ENCODE results near the gene ARNT2.
"Not testable (repeated sequence)": the region's sequence is repeated elsewhere in the genome, so short reads cannot be mapped to it uniquely, and the experiment has no call there.

The ARNT2 gene

DNA sequence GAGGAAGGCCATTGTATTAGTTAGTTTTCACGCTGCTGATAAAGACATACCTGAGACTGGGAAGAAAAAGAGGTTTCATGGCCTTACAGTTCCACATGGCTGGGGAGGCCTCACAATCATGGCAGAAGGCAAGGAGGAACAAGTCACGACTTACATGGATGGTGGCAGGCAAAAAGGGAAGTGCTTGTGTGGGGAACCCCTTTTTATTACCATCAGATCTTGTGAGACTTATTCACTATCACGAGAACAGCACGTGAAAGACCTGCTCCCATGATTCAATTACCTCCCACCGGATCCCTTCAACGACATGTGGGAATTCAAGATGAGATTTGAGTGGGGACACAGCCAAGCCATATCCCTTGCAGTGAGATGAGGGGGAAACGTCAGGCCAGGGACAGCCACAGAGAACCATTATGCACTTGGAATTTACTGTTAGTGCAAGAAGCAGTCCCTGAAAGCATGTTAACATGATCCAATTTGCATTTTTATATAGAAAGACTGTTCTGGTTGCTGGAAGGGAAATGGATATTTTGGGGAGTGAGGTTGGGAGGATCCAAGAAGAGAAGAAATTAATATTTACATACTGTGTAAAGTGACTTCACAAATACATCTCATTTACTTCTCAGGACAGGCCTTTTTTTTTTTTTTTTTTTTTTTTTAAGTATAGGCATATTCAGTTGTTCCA is 87.1 kb downstream of the ARNT2 start:
- no peak for DNase-seq (ENCODE audit: low read depth)

DNA sequence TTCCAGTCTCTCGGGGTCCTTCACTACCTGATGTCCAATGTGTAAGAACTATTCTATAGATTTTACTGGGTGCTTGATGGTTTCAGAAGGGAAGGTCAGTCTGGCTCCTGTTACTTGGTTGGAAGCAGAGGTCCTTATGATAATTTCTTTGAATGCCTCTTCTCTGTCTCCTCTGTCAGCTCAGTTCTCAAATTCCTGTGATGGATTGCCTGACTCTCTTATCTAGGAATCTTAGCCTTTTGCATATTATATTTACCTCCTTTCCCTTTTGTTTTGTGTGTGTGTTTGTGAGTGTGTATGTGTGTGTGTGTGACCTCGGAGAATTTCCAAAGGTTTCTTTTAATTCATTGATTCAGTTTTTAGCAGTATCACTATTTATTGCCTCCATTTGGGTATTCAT is 88.2 kb downstream of the ARNT2 start:
- DNase-seq (ENCODE audit: low read depth): no peak

DNA sequence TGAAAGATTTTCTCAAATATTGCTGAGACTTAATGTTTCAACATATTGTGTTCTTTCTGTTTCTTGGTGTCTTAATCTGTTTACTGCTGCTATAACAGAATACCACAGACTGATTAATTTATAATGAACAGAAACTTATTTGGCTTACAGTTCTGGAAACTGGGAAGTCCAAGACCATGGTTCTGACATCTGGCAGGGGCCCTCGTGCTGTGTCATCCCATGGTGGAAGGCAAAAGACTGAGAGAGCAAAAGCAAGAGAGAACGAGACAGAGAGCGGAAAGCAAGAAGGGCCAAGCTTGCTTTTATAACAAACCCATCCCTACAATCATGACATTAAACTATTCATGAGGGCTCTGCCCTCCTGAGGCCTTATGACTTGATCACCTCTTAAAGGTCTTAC is 88.7 kb downstream of the ARNT2 start:
- DNase-seq (ENCODE audit: low read depth): no peak

DNA sequence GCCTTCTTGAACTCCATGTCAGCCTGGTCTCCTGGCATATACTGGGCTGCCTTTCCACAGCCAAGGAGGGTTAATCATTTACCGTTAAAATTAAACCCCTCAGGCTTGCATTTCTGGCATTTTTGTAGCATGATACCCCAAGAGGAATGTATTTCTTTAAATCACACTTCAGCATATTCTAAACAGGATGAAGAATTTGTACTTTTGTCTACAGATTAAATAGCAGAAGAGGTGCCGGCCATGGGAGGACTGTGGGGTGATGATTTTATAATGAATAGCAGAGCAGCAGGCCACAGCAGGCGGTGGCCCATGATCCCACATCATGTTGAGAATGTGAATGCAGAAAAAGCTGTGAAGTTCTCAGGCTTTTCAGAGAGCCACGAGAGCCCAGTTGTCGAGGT is 90.2 kb downstream of the ARNT2 start:
- peak; percentile 82 for DNase-seq (ENCODE audit: low read depth)

DNA sequence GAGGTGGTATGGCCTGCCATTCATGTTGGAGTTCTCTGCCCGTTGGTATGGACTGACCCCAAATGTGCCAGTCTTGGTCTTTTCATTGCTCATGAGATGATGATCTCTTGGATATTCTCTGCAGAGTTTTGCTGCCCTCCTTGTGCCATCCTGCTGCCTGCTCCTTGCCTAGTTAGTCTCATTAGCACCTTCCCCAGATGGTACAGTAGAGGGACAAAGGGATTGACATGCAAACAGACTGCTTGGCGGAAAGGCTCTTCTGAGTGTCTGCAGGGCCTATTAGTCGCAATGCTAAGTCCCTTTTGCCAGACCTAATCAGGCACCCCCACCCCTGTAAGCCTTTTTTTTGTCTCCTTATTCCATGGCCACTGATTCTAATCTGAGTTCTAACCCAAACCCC is 90.6 kb downstream of the ARNT2 start:
- DNase-seq (ENCODE audit: low read depth): no peak

DNA sequence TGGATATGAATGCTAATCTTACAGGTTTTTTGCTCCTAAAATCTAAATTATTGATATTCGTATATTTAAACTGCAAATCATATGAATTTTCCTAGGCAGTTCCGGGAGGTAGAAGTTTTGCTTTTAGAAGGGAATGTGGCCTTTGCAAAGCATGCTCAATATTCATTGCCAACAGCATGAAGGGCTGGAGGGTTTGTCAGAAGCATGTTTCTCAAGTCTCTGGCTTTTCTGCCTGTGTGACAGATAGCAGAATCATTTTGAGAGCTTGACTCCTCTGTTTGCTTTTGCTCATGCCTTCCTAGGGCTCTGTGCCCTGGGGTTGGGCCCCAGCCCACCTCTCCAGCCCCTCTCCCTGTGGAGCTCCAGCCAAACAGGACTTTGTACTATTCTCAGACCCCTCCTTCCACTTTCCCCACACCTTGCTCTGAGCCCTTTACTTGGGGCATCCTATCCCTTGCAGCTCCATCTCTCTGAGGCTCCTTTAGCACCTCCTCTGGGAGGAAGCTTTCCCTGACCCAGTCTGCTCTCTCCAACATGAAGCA is 91.3 kb downstream of the ARNT2 start:
- no peak for DNase-seq (ENCODE audit: low read depth)

DNA sequence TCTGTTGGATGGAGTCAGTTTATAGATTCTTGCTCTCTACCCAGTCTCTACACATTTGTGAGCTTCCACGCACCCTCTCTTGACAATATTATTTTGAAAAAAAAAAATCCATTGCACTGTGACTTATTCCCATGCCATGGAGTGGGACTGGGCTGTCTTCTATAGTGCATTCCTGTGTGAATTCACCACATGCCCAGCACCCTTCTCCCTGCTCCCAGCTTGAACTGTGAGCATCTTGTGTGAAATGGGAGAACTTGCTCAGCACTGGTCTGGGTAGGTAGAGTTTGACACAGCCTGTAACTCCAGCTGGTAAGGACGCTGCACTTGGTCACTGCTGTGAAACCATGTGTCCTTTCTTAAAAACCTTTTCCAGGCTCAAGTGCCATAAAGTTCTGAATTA is 91.9 kb downstream of the ARNT2 start:
- DNase-seq (ENCODE audit: low read depth): no peak

DNA sequence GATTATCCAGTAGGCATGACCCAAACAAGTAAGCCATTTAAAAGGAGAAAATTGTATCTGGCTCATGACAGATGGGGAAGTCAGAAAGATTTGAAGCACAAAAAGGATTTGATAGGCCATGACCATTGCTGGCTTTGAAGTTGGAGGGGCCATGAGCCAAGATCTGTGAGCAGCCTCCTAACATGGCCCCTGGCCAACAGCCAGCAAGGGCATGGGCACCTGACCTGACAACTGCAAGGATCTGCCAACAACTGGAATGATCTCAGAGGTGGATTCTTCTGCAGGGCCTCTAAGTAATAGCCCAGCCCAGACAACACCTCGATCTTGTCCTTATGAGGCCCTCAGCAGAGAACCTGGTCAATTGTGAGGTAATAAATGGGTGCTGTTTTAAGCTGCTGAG is 93.0 kb downstream of the ARNT2 start:
- DNase-seq (ENCODE audit: low read depth): no peak

DNA sequence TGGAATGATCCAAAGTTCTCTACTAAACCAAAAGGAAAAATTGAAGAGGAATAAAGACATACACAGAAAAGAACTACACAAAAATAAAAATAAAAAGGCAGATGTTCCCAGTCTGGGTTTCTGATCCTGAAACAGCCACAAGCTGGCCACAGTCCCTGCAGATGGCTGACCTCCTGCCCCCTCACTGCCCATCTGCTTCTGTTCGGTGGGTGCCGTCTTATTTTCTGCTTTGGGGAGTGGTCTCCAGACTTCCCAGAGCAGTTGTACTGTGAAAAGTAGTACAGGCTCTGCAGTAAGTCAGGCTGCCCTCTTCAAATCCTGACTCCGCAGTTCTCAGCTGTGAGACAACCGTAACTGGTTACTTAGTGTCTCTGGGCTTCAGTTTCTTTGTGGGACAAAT is 94.5 kb downstream of the ARNT2 start:
- DNase-seq (ENCODE audit: low read depth): no peak

DNA sequence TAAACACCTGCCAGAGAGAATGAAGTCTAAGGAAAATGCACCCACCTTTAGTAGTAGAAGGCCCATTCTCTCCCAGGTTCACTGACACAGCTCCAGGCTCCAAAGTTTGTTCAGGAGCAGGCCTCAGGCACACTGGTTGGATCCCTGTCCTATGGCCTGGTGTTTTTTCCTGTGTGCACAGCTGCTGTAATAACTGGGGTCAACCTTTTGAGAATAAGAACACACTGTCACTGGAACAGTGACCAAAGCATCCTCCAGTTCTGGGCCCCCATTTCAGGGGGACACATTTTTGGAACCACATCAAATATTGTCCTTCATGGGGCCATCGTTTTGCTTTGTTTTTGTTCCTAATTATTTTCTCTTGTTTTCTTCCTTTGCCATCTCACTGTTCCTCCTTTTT is 95.8 kb downstream of the ARNT2 start:
- no peak for DNase-seq (ENCODE audit: low read depth)

DNA sequence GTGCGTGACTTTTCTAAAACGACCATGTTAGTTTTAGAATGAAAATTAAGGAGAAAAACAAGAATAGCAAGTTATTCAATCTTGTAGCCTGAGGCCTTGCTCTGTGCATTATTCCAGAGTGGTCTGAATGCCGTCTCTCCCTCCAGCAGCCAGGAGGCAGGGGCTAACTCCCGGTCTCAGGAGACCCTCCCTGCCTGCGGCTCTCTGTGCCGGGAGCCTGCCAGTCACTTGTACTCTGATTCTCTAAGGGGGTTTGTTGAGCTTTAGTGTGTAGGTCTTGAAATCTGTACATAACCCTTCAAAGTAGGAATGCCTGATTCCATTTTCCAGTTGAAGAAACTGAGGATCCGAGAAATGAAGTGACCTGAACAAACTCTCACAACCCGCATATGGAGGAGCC is 97.3 kb downstream of the ARNT2 start:
- DNase-seq (ENCODE audit: low read depth): no peak

DNA sequence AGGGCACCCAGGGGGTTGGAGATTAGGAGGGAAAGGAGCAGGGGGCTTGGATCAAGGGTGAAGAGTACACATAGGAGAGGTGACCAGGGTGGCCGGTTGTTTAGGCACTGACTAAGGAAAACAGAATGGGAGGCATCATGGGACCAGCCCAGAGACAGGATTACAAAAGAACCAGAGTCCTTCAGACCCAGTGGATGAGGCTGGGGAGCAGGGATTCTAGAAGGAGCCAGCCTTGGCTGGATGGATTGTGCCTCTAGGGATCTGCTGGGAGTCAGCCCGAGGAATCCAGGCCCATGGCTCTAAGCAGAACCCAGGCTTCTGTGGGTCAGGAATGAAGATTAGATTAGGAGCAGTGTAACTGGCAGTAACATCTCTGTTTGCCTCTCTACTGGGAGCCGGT is 98.6 kb downstream of the ARNT2 start:
- DNase-seq (ENCODE audit: low read depth): no peak

DNA sequence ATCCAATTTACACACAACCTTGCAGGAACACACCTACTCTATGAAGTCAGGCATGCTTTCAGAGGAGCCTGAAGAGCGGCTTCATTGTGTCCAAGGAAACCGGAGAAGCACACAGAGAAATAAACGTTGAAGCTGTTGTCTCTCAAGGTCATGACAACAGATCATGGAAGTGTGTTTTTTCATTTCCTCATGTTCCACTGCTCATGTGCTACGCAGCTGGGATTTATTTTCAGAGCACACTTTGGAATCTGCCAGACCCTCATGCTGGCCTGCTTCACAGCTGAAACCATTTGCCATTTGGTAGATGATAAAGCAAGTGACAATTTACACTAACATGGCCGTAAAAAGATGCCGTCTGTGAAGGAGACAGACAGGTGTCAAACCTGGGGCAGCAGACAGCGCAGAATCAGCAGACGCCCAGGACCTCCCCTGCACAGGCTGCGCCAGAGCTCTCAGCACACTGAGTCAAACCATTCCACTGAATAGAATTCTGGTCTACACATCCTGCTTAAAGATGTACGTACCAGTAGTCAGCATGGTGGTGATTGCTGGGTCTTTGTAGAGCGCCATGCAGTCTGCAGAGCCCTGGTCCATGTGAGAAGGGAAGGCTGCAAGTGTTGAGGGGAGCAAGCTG is 99.3 kb downstream of the ARNT2 start:
- peak; percentile 46 for DNase-seq (ENCODE audit: low read depth)

DNA sequence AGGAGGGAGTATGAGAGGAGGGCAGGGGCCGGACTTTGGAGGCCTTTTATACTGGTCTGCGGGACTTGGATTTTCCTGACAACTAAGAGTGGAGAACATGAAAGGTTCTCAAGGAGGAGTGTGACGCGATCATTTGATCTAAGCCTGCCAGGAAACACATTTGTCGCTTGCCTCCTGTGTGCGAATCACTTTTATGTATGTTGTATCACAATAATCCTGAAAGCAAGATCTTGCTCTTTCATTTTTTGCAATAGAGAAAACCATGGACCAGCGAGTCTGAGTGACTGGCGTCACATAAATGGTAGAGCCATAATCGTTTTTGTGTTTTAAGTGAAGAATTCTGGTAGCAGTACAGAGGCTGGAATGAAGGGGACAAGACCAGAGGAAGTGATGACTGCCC is 100.7 kb downstream of the ARNT2 start:
- no peak for DNase-seq (ENCODE audit: low read depth)

DNA sequence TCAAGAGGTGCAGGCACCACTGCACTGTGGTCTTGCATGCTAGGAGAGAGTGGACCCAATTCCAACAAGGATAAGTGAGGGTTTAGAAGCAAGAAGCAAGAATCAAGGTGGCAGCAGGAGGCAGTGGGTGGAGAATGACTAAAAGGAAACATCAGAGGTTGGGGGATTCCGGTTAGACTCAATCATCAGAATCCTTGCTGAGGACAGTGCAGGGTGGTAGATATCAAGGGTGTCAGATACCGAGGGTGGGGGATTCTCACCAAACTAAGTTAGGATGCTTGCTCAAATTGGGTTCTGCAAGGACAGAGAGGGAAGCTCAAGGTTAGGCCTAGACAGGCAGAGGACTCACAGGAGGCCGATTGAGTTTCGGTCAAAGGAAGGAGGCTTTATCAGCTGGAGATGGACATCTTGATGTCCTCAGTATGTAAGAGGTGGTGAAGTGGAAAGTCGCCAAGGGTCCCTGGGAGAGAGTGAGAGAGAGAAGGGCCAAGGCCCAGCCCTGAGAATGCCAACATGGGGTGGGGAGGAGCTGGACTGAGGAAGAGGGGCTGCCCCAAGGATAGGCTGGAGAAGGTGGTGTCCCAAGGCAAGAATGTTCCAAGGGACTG is 102.2 kb downstream of the ARNT2 start:
- DNase-seq (ENCODE audit: low read depth): no peak

DNA sequence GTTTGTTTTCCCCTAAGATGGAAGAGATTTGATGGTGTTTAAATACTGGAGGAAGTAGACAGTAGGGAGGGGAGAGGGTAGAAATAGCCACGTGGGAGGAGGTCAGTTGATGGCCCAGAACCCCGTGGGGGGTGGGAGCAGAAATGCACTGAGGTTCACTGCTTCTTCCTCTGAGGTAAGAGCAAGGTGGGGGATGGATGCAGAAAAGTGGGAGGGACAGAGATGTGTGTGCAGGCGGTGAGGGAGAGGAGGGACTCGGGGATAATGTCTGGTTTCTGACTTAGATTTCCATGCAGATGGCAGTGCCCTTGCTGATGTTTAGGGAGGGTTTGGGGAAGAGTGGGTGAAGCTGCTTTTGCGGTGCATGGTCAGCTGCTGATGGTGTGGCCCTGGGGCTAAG is 102.9 kb downstream of the ARNT2 start:
- DNase-seq (ENCODE audit: low read depth): peak; percentile 67

DNA sequence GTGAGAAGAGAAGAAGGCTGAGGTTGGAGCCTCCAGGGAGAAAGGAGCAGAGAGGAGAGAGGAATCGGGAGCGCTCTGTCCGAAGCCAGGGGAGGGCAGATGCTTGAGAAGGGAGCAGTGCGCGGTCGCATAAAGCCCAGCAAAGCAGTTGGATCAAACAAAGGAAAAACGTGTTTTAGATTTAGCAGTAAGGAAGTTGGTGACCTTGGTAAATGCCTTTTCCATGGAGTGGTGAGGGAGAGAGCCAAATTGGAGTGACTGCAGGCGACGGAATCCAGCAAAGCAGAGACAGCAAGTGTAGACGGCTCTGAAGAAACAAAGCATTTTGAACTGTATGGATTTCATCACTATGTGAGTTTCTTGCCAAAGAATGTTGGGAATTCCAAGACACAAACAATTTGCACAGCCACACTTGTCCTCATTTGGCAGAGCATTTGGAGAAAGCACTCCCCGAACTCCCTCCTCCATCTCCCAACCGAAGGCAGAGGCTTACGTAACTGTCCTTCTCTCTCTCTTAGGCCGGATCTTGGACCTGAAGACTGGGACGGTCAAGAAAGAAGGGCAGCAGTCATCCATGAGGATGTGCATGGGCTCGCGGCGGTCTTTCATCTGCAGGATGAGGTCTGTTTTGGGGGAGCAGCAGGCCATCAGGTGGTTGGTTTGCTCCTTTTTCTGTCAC is 103.6 kb downstream of the ARNT2 start:
- DNase-seq (ENCODE audit: low read depth): peak; percentile 89

DNA sequence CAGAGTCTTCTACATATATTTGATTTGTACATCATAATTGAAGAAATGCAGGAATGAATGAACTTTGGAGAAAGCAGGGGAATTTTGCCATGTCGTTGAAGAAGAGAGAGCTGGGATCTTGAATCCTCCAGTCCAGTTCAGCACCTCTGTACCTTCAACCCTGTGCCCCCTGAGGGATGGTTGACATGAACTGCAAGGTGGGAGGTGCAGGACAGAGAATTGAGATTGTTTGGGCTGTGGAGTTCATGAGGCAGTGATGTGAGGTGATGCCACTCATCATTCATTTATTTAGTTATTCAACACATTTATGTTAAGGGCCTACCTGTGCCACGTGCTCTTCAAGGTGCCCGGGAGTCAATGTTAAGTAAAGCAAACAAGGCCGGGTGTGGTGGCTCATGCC is 104.6 kb downstream of the ARNT2 start:
- no peak for DNase-seq (ENCODE audit: low read depth)

DNA sequence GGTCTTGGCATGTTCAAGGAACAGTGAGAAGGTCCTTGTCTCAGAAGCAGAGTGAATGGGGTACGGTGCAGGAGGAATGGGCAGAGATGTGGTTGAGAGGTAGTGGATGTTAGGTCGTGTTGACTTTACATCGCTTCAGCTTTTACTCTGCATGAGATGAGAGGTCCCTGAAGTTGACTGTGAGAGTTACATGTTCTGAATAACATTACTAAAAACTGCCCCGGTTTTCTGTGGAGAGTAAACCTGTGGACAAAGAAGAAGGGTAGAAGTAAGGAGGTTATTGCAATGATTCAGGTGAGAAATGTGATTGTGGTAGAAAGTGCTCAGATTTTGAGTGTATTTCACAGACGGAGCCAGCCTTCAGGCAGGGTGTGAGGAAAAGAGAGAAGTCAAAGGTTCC is 105.6 kb downstream of the ARNT2 start:
- DNase-seq (ENCODE audit: low read depth): no peak

DNA sequence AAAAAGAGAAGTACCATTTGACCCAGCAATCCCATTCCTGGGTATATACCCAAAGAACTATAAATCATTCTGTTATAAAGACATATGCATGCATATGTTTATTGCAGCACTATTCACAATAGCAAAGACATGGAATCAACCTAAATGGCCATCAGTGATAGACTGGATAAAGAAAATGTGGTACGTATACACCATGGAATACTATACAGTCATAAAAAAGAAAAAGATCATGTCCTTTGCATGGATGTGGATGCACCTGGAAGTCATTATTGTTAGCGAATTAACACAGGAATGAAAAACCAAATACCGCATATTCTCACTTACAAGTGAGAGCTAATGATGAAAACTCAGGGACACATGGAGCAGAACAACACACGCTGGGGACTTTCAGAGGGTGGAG is 106.8 kb downstream of the ARNT2 start:
- DNase-seq (ENCODE audit: low read depth): not testable (repeated sequence)

DNA sequence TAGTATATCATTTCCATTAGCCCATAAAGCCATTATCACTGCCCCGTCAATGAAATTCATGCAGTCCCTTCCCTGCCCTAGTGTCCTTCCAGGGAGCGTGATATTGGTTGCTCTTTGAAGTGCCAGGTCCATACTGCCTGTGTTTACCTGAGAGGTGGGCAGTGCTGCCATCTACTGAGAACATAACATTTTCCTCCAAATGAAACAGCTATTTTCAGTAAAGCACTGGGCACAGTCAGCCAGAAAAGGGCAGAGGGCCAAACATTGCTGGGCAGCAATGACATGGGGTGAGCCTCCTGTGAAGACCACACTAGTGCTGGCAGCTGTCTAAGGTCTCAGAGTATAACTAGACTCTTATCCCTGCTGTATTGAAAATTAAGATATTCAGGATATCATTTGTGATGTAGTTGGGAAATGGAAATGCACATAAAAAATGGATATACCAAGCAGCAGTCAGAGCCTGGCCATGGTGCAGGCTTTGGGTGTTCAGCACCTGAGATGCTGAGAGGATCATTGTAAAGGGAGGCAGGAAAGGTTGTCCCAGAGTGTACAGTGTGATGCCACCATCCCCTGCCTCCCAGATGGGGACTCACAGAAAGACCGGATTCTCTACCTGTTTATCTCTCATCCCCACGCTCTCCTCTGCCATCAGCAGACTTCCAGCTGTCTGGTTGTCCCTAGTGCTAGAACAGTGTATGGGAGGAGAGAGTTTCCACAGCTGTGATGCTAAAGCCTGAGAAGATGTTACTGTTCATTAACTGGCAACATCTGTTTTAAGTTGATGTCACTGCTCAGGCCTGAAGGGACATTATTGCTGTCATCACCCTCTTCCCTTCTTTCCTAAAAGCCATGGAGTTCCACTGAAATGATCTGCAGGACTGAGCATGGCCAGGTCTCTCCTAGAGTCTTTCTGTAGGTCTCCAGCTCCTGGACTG is 108.8 kb downstream of the ARNT2 start:
- no peak for DNase-seq (ENCODE audit: low read depth)
